Muscle of leg (tissue), 11 donors: ENCODE measurements around the gene RFX7. TPM values are rescaled to one million over a fixed set of nuclear protein-coding genes. Genes with fewer than 3 reads are reported as not detected.
A peak's percentile ranks its signal among the peaks of the same experiment; 100 is the strongest.

Experiments
- DNase-seq: peaks from one replicate; pipeline ENCODE4 v3.0.0; 2013
- H3K27ac ChIP-seq: one replicate; pipeline ENCODE4 v1.5.1; 2013; ENCODE audit warnings: mild to moderate bottlenecking, low read length, control low read depth
- H3K27me3 ChIP-seq: one replicate; pipeline ENCODE4 v1.6.1; 2013; ENCODE audit warnings: low read length; ENCODE audit not compliant: control insufficient read depth, insufficient read depth
- H3K36me3 ChIP-seq: one replicate; pipeline ENCODE4 v1.6.1; 2013; ENCODE audit warnings: low read length; ENCODE audit not compliant: control insufficient read depth, insufficient read depth
- H3K4me1 ChIP-seq: one replicate; pipeline ENCODE4 v1.6.1; 2013; ENCODE audit warnings: low read length; ENCODE audit not compliant: control insufficient read depth, insufficient read depth
- H3K4me3 ChIP-seq: one replicate; pipeline ENCODE4 v1.5.1; 2013; ENCODE audit warnings: low read length, control low read depth
- H3K9me3 ChIP-seq: replicated peaks from 2 replicates; pipeline ENCODE4 v1.6.1; 2013; ENCODE audit warnings: low read depth, low read length; ENCODE audit not compliant: control insufficient read depth
- WGBS: methylation state at CpG from one replicate; pipeline ENCODE4 v1.1.5; 2013; ENCODE audit warnings: missing lambda C conversion rate; ENCODE audit not compliant: insufficient coverage; 5-methylcytosine and 5-hydroxymethylcytosine counted together
- polyA plus RNA-seq, 8 donors: library from polyadenylated mRNA; unstranded; fragments of 120-200 nt; gene quantifications; one replicate each; pipeline versions ENCODE4 v1.2.1 to v1.2.3, GENCODE V29; 2013; ENCODE audit warnings: inconsistent platforms in 1 of 8, low replicate concordance in 1 of 8; ENCODE audit not compliant: insufficient read length in 8 of 8, insufficient read depth in 1 of 8
- total RNA-seq: library from RNA; stranded (reverse); fragments of 120-200 nt; gene quantifications from one replicate; pipeline ENCODE4 v1.2.4, GENCODE V29; 2013

Gene RFX7
- total and polyA plus RNA-seq, 9 donors: 6.1 to 14.5 (median 11.0) TPM

GRCh38 chr15:56053046-56053400, 190.7 kb downstream of the RFX7 start:
- no peak overlapping the region for H3K27ac ChIP-seq
- no peaks in the 10 kb centered on the region for H3K4me1 ChIP-seq
- H3K27me3 ChIP-seq: no peaks in the 10 kb centered on the region
- no peaks in the 10 kb centered on the region for H3K9me3 ChIP-seq
- H3K36me3 ChIP-seq: no peaks in the 10 kb centered on the region
- DNase-seq: no peak
- H3K4me3 ChIP-seq: no peak overlapping the region

- Histone ChIP-seq H3K27ac (no peak overlapping the region), H3K4me3 (no peak overlapping the region), H3K36me3 (no peaks in the 10 kb centered on the region), H3K27me3 (no peaks in the 10 kb centered on the region), H3K9me3 (no peaks in the 10 kb centered on the region), H3K4me1 (no peaks in the 10 kb centered on the region)
- WGBS: no CpG with 5 or more reads among the region's 2 CpGs
- peak; percentile 53 for DNase-seq
These were observed 191.2 kb downstream of the RFX7 start for GRCh38 chr15:56052395-56053045.

- H3K4me1 ChIP-seq: no peaks in the 10 kb centered on the region
- no peaks in the 10 kb centered on the region for H3K36me3 ChIP-seq
These were observed 192.0 kb downstream of the RFX7 start for GRCh38 chr15:56051676-56052075.

GRCh38 chr15:56049577-56049976, 194.1 kb downstream of the RFX7 start:
- no peaks in the 10 kb centered on the region for H3K27me3 ChIP-seq

More at GRCh38 chr15:56051676-56052075, 192.0 kb downstream of the RFX7 start:
- Histone ChIP-seq H3K4me3 (no peak overlapping the region), H3K27me3 (no peaks in the 10 kb centered on the region), H3K9me3 (no peaks in the 10 kb centered on the region), H3K27ac (no peak overlapping the region)
- DNase-seq: no peak

GRCh38 chr15:56047354-56047753, 196.3 kb downstream of the RFX7 start:
- H3K9me3 ChIP-seq: no peaks in the 10 kb centered on the region
- H3K4me3 ChIP-seq: no peak overlapping the region
- H3K27ac ChIP-seq: no peak overlapping the region
- no CpG with 5 or more reads among the region's 1 CpG for WGBS
- H3K36me3 ChIP-seq: no peaks in the 10 kb centered on the region
- no peaks in the 10 kb centered on the region for H3K4me1 ChIP-seq
- no peaks in the 10 kb centered on the region for H3K27me3 ChIP-seq
- no peak for DNase-seq

More at GRCh38 chr15:56049577-56049976, 194.1 kb downstream of the RFX7 start:
- no peak for DNase-seq
- Histone ChIP-seq H3K36me3 (no peaks in the 10 kb centered on the region), H3K4me3 (no peak overlapping the region), H3K9me3 (no peaks in the 10 kb centered on the region), H3K4me1 (no peaks in the 10 kb centered on the region), H3K27ac (no peak overlapping the region)
- 90% methylated on average over 2 of the region's 5 CpGs for WGBS

GRCh38 chr15:56045068-56045748, 198.5 kb downstream of the RFX7 start:
- Histone ChIP-seq H3K36me3 (no peaks in the 10 kb centered on the region), H3K9me3 (no peaks in the 10 kb centered on the region), H3K4me1 (no peaks in the 10 kb centered on the region), H3K4me3 (no peak overlapping the region), H3K27ac (no peak overlapping the region), H3K27me3 (no peaks in the 10 kb centered on the region)
- DNase-seq: no peak
- WGBS: no CpG with 5 or more reads among the region's 3 CpGs

- H3K27ac ChIP-seq: no peak overlapping the region
- H3K9me3 ChIP-seq: no peaks in the 10 kb centered on the region
- DNase-seq: peak; percentile 74
- no peaks in the 10 kb centered on the region for H3K4me1 ChIP-seq
- no peak overlapping the region for H3K4me3 ChIP-seq
- no CpG with 5 or more reads among the region's 8 CpGs for WGBS
- H3K27me3 ChIP-seq: no peaks in the 10 kb centered on the region
- H3K36me3 ChIP-seq: no peaks in the 10 kb centered on the region
These were observed 200.4 kb downstream of the RFX7 start for GRCh38 chr15:56042982-56043980.

- Histone ChIP-seq H3K27ac (no peak overlapping the region), H3K9me3 (no peaks in the 10 kb centered on the region), H3K27me3 (no peaks in the 10 kb centered on the region), H3K4me3 (no peak overlapping the region), H3K36me3 (no peaks in the 10 kb centered on the region), H3K4me1 (no peaks in the 10 kb centered on the region)
- no CpG with 5 or more reads among the region's 4 CpGs for WGBS
- DNase-seq: no peak
These were observed 201.2 kb downstream of the RFX7 start for GRCh38 chr15:56042498-56042897.

GRCh38 chr15:56042031-56042430, 201.6 kb downstream of the RFX7 start:
- no peaks in the 10 kb centered on the region for H3K4me1 ChIP-seq
- no peak for DNase-seq
- H3K27ac ChIP-seq: no peak overlapping the region
- H3K9me3 ChIP-seq: no peaks in the 10 kb centered on the region
- H3K27me3 ChIP-seq: no peaks in the 10 kb centered on the region
- WGBS: no CpG with 5 or more reads among the region's 1 CpG
- no peak overlapping the region for H3K4me3 ChIP-seq
- no peaks in the 10 kb centered on the region for H3K36me3 ChIP-seq
